Astrocyte of the cerebellum (primary cell): ENCODE measurements around the gene VSTM4.

Experiments
- DNase-seq: peaks from one replicate; pipeline ENCODE4 v3.0.0-alpha.2; 2011; ENCODE audit warnings: low read depth
- H3K4me3 ChIP-seq: 2 replicates; pipeline ENCODE4 v1.5.1; 2011; ENCODE audit warnings: mild to moderate bottlenecking, low read depth, low read length, moderate library complexity
- CTCF ChIP-seq: IDR thresholded peaks from 2 replicates; pipeline ENCODE4 v1.5.1; 2012; ENCODE audit warnings: low read length, low read depth, moderate library complexity, mild to moderate bottlenecking; ENCODE audit errors: missing control alignments
- in situ Hi-C: cut with HindIII; loops from 2 replicates; pipeline ENCODE4 v1.10.0; 2017; ENCODE audit warnings: low sequenced_read_pairs

The VSTM4 gene

GRCh38 chr10:49144058-49144720 is 28.9 kb upstream of the VSTM4 start:
- no peak overlapping the region for H3K4me3 ChIP-seq
- TF ChIP-seq CTCF: no peak
- DNase-seq: no peak
- in situ Hi-C loops: no loop called here

- H3K4me3 ChIP-seq: no peak overlapping the region
- no peak for DNase-seq
- TF ChIP-seq CTCF: no peak
- in situ Hi-C loops: no loop called here
These were observed 27.9 kb upstream of the VSTM4 start for GRCh38 chr10:49143249-49143648.

- DNase-seq: no peak
- no peak for TF ChIP-seq CTCF
- in situ Hi-C loops: no loop called here
- no peak overlapping the region for H3K4me3 ChIP-seq
These were observed 26.4 kb upstream of the VSTM4 start for GRCh38 chr10:49141541-49142332.

- TF ChIP-seq CTCF: no peak
- in situ Hi-C loops: no loop called here
- DNase-seq: no peak
- H3K4me3 ChIP-seq: no peak overlapping the region
These were observed 25.2 kb upstream of the VSTM4 start for GRCh38 chr10:49140304-49141177.

- TF ChIP-seq CTCF: no peak
- in situ Hi-C loops: no loop called here
- no peak overlapping the region for H3K4me3 ChIP-seq
- DNase-seq: peak; percentile 83
These were observed 24.5 kb upstream of the VSTM4 start for GRCh38 chr10:49139846-49140195.

- in situ Hi-C loops: no loop called here
- no peak overlapping the region for H3K4me3 ChIP-seq
- peak; percentile 66 for DNase-seq
These were observed 23.9 kb upstream of the VSTM4 start for GRCh38 chr10:49139028-49139845.

More at GRCh38 chr10:49139028-49139845, 23.9 kb upstream of the VSTM4 start:
- no peak for TF ChIP-seq CTCF
